K562 (cell line): Measurements from ENCODE around the gene NENF. TPM values are rescaled to one million over a fixed set of nuclear protein-coding genes. Genes with fewer than 3 reads are reported as not detected.
A peak's percentile ranks its signal among the peaks of the same experiment; 100 is the strongest.

Experiments used
- CBX3 ChIP-seq, 2 experiments: IDR thresholded peaks; 1 replicate in 1 of 2; 2 replicates in 1 of 2; pipeline ENCODE4 v1.6.1; 2012; ENCODE audit warnings: inconsistent platforms in 2 of 2, low read length in 2 of 2, borderline replicate concordance in 1 of 2, control low read depth in 1 of 2
- EGR1 ChIP-seq: fragments of 450-650 bp; conservative IDR thresholded peaks from 2 replicates; pipeline ENCODE4 v1.6.1; 2017; ENCODE audit warnings: mild to moderate bottlenecking
- JUN ChIP-seq, 2 experiments: sonication (generic) in 1 of 2; formaldehyde crosslinking in 1 of 2; IDR thresholded peaks; 2 replicates each; pipeline versions ENCODE4 v1.6.1 to v1.8.0; 2012 to 2022; ENCODE audit warnings: borderline replicate concordance in 2 of 2, mild to moderate bottlenecking in 2 of 2, improper control_type of control experiment in 1 of 2, low read depth in 1 of 2, low read length in 1 of 2, missing genetic modification reagents in 1 of 2
- NBN ChIP-seq: fragments of 450-650 bp; IDR thresholded peaks from 2 replicates; pipeline ENCODE4 v1.6.1; 2016; ENCODE audit warnings: low read depth, mild to moderate bottlenecking
- NONO ChIP-seq, 2 experiments: fragments of 200-400 bp in 1 of 2; fragments of 450-650 bp in 1 of 2; formaldehyde crosslinking in 1 of 2; IDR thresholded peaks; 2 replicates each; pipeline ENCODE4 v1.6.1; 2017; ENCODE audit warnings: low read depth in 2 of 2, mild to moderate bottlenecking in 2 of 2, moderate library complexity in 2 of 2, low read length in 1 of 2
- POLR2G ChIP-seq: fragments of 200-400 bp; formaldehyde crosslinking; IDR thresholded peaks from 2 replicates; pipeline ENCODE4 v1.6.1; 2017; ENCODE audit warnings: low read depth, mild to moderate bottlenecking, antibody characterized with exemption, low read length, moderate library complexity
- RB1 ChIP-seq: fragments of 450-650 bp; IDR thresholded peaks from 2 replicates; pipeline ENCODE4 v1.6.1; 2017; ENCODE audit warnings: low read depth, mild to moderate bottlenecking
- TAF15 ChIP-seq: fragments of 200-400 bp; formaldehyde crosslinking; IDR thresholded peaks from 2 replicates; pipeline ENCODE4 v1.6.1; 2017; ENCODE audit warnings: mild to moderate bottlenecking, low read depth, low read length, moderate library complexity
- ZKSCAN3 ChIP-seq: fragments of 250-450 bp; sonication (Bioruptor Pico); IDR thresholded peaks from 2 replicates; pipeline ENCODE4 v1.4.0; 2020
- ZNF586 ChIP-seq: fragments of 450-650 bp; formaldehyde crosslinking; conservative IDR thresholded peaks from 2 replicates; pipeline ENCODE4 v1.4.0; 2020; ENCODE audit warnings: mild to moderate bottlenecking, moderate library complexity
- ZNF76 ChIP-seq: fragments of 250-450 bp; sonication (Bioruptor Pico); IDR thresholded peaks from 2 replicates; pipeline ENCODE4 v1.4.0; 2020; ENCODE audit warnings: mild to moderate bottlenecking, moderate library complexity, borderline replicate concordance
- polyA plus RNA-seq, 8 experiments: library from polyadenylated mRNA; depleted of rRNA in 4 of 8; stranded (reverse) in 5 of 8; unstranded in 3 of 8; fragments of >200 nt; fragmentation: Nextera tagmentation in 2 of 8; fragmentation: Illumina TruSeq in 1 of 8; extraction: Ambion mirVana in 2 of 8; extraction: Trizol in 1 of 8; gene quantifications; 2 replicates each; pipeline versions ENCODE4 v1.2.1 to v1.2.3, GENCODE V29; 2011 to 2014; ENCODE audit warnings: inconsistent platforms in 1 of 8, missing spikeins in 1 of 8
- total RNA-seq, 7 experiments: library from RNA; depleted of rRNA in 6 of 7; stranded (reverse); fragments of >200 nt in 6 of 7; fragmentation: Illumina TruSeq in 2 of 7; extraction: Trizol in 2 of 7; gene quantifications; 2 replicates each; pipeline versions ENCODE4 v1.2.1 to v1.2.3, GENCODE V29; 2011 to 2021; ENCODE audit warnings: low replicate concordance in 1 of 7
- TF ChIP-seq, protein P1 (sequence below), 2 experiments: fragments of 200-800 bp in 1 of 2; sonication (Bioruptor generic) in 1 of 2; sonication (generic) in 1 of 2; formaldehyde crosslinking in 1 of 2; IDR thresholded peaks in 1 of 2; conservative IDR thresholded peaks in 1 of 2; 2 replicates each; pipeline versions ENCODE4 v1.5.0 to v1.6.1; 2016 to 2020; ENCODE audit warnings: missing compliant biosample characterization in 1 of 2, missing genetic modification characterization in 1 of 2, missing genetic modification reagents in 1 of 2
- TF ChIP-seq, protein P2 (sequence below): fragments of 450-650 bp; formaldehyde crosslinking; IDR thresholded peaks from 2 replicates; pipeline ENCODE4 v1.4.0; 2020; ENCODE audit warnings: mild to moderate bottlenecking, moderate library complexity
- TF ChIP-seq, protein P3 (sequence below), 2 experiments: fragments of 450-650 bp; formaldehyde crosslinking in 1 of 2; IDR thresholded peaks; 2 replicates each; pipeline versions ENCODE4 v1.4.0 to v1.6.1; 2014 to 2020; ENCODE audit warnings: mild to moderate bottlenecking in 2 of 2, borderline replicate concordance in 1 of 2, low read depth in 1 of 2

Gene NENF
- total and polyA plus RNA-seq, 9 of the 15 experiments (the other 6 are each of a cell fraction or from before 2014, with no cell fraction given) = 6.1 to 100 (median 72.8) TPM

DNA sequence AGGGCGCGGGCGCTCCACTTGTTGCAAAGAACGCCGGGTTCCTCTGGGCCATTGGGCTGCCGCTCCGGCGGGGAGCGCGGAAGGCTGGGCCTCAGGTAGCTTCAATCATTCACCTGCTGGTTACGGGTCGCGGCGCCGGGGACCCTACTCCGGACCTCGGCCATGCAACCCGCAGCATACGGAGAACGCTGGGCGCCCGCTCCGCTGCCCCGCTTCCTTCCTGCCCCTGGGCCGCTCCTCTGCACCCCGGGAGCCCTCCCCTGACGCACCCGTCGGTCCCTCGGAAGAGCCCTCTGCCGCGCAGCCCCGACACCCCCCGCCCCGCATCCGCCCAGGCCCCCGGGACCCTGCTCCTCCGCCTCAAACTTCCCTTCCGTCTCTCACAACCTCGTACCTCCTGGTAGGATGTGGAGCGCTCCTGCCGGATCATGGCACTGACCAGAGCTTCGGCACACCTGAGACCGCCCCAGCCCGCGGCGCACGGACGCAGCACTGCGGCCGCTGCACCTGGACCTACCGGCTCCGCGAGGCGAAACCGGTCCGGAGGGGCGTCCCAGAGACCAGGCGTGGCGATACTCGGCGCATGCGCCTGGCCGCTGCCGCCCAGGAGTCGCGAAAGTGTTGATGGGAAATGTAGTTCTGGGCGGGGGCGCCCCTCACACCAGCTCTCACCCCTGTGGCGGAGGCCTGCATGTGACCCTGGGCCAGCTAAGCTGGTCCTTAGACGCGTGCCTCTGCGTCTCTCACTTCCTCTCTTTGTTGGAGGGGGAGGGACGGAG, 18.2 kb upstream of the NENF start, which contains the start of gene PACC1 (continued):
- peak; percentile 78; the same call in 1 of the 2 replicates for TF ChIP-seq RB1
- peak in 1 of 2 experiments; percentile 69; a peak in 1 of 4 replicates for TF ChIP-seq NONO (IDR thresholded peaks at IDR 0.05; ENCODE audit: low read depth in 2 of 2, low read length in 1 of 2)
- TF ChIP-seq JUN (IDR thresholded peaks at IDR 0.05; ENCODE audit: borderline replicate concordance, low read depth, low read length) = peak; percentile 53; the same call in 1 of the 2 replicates
- no peak; the same call in 1 of the 2 replicates for TF ChIP-seq JUN (CRISPR knock-in tag; IDR thresholded peaks at IDR 0.05; ENCODE audit: borderline replicate concordance)
- peak; percentile 86 for TF ChIP-seq POLR2G
- no peak for TF ChIP-seq NBN
- TF ChIP-seq CBX3 (IDR thresholded peaks at IDR 0.05; ENCODE audit: borderline replicate concordance in 1 of 2, low read length in 2 of 2) = peak in 1 of 2 experiments; percentile 79; a peak in 1 of 3 replicates
- no peak for TF ChIP-seq ZKSCAN3 (CRISPR knock-in tag)
- peak; percentile 57; the same call in 1 of the 2 replicates for TF ChIP-seq EGR1
- TF ChIP-seq TAF15 = no peak
- TF ChIP-seq, protein P1, sequence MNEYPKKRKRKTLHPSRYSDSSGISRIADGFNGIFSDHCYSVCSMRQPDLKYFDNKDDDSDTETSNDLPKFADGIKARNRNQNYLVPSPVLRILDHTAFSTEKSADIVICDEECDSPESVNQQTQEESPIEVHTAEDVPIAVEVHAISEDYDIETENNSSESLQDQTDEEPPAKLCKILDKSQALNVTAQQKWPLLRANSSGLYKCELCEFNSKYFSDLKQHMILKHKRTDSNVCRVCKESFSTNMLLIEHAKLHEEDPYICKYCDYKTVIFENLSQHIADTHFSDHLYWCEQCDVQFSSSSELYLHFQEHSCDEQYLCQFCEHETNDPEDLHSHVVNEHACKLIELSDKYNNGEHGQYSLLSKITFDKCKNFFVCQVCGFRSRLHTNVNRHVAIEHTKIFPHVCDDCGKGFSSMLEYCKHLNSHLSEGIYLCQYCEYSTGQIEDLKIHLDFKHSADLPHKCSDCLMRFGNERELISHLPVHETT (CRISPR knock-in tag; conservative IDR thresholded peaks at IDR 0.05 in 1 of 2, IDR thresholded peaks at IDR 0.05 in 1 of 2) = no peak
- TF ChIP-seq, protein P2, sequence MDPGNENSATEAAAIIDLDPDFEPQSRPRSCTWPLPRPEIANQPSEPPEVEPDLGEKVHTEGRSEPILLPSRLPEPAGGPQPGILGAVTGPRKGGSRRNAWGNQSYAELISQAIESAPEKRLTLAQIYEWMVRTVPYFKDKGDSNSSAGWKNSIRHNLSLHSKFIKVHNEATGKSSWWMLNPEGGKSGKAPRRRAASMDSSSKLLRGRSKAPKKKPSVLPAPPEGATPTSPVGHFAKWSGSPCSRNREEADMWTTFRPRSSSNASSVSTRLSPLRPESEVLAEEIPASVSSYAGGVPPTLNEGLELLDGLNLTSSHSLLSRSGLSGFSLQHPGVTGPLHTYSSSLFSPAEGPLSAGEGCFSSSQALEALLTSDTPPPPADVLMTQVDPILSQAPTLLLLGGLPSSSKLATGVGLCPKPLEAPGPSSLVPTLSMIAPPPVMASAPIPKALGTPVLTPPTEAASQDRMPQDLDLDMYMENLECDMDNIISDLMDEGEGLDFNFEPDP (CRISPR knock-in tag) = 0 out of 2 replicates have a peak, but pooled peaks have one; percentile 47
- TF ChIP-seq, protein P3, sequence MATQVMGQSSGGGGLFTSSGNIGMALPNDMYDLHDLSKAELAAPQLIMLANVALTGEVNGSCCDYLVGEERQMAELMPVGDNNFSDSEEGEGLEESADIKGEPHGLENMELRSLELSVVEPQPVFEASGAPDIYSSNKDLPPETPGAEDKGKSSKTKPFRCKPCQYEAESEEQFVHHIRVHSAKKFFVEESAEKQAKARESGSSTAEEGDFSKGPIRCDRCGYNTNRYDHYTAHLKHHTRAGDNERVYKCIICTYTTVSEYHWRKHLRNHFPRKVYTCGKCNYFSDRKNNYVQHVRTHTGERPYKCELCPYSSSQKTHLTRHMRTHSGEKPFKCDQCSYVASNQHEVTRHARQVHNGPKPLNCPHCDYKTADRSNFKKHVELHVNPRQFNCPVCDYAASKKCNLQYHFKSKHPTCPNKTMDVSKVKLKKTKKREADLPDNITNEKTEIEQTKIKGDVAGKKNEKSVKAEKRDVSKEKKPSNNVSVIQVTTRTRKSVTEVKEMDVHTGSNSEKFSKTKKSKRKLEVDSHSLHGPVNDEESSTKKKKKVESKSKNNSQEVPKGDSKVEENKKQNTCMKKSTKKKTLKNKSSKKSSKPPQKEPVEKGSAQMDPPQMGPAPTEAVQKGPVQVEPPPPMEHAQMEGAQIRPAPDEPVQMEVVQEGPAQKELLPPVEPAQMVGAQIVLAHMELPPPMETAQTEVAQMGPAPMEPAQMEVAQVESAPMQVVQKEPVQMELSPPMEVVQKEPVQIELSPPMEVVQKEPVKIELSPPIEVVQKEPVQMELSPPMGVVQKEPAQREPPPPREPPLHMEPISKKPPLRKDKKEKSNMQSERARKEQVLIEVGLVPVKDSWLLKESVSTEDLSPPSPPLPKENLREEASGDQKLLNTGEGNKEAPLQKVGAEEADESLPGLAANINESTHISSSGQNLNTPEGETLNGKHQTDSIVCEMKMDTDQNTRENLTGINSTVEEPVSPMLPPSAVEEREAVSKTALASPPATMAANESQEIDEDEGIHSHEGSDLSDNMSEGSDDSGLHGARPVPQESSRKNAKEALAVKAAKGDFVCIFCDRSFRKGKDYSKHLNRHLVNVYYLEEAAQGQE (IDR thresholded peaks at IDR 0.05; ENCODE audit: borderline replicate concordance) = peak; percentile 70
- TF ChIP-seq, protein P3 (CRISPR knock-in tag; IDR thresholded peaks at IDR 0.05; ENCODE audit: low read depth) = no peak
- no peak for TF ChIP-seq ZNF76
- TF ChIP-seq ZNF586 (CRISPR knock-in tag) = no peak
